ENCODE measurements around the gene RASSF5.
A peak's percentile ranks its signal among the peaks of the same experiment; 100 is the strongest.

Gene RASSF5

GRCh38 chr1:206573762-206574161 lies 66.4 kb downstream of the RASSF5 start:
- no peak for TF ChIP-seq CTCF (IDR thresholded peaks at IDR 0.05; ENCODE audit: low read depth, low read length)
- no peak for DNase-seq (ENCODE audit: low read depth in 2 of 2)
- H3K4me3 ChIP-seq (replicated peaks in 1 of 2; ENCODE audit: low read depth in 2 of 2, low read length in 2 of 2) = no peak overlapping the region

- peak; percentile 96 to 98 for DNase-seq (ENCODE audit: low read depth in 2 of 2)
- no peak for TF ChIP-seq CTCF (IDR thresholded peaks at IDR 0.05; ENCODE audit: low read depth, low read length)
- no peak overlapping the region for H3K4me3 ChIP-seq (replicated peaks in 1 of 2; ENCODE audit: low read depth in 2 of 2, low read length in 2 of 2)
These were observed 68.0 kb downstream of the RASSF5 start for GRCh38 chr1:206575165-206575893.

- no peak for TF ChIP-seq CTCF (IDR thresholded peaks at IDR 0.05; ENCODE audit: low read depth, low read length)
- H3K4me3 ChIP-seq (replicated peaks in 1 of 2; ENCODE audit: low read depth in 2 of 2, low read length in 2 of 2) = no peak overlapping the region
- DNase-seq (ENCODE audit: low read depth in 2 of 2) = peak in 1 of 2 donors; percentile 17
These were observed 68.8 kb downstream of the RASSF5 start for GRCh38 chr1:206575894-206576737.

- DNase-seq (ENCODE audit: low read depth in 2 of 2) = no peak
- no peak for TF ChIP-seq CTCF (IDR thresholded peaks at IDR 0.05; ENCODE audit: low read depth, low read length)
- H3K4me3 ChIP-seq (replicated peaks in 1 of 2; ENCODE audit: low read depth in 2 of 2, low read length in 2 of 2) = no peak overlapping the region
These were observed 70.3 kb downstream of the RASSF5 start for GRCh38 chr1:206577626-206578025.

- no peak for TF ChIP-seq CTCF (IDR thresholded peaks at IDR 0.05; ENCODE audit: low read depth, low read length)
- peak in 1 of 2 donors; percentile 40 for DNase-seq (ENCODE audit: low read depth in 2 of 2)
- no peak overlapping the region for H3K4me3 ChIP-seq (replicated peaks in 1 of 2; ENCODE audit: low read depth in 2 of 2, low read length in 2 of 2)
These were observed 71.0 kb downstream of the RASSF5 start for GRCh38 chr1:206578068-206578977.

GRCh38 chr1:206578978-206579374 lies 71.6 kb downstream of the RASSF5 start:
- DNase-seq (ENCODE audit: low read depth in 2 of 2) = no peak
- no peak for TF ChIP-seq CTCF (IDR thresholded peaks at IDR 0.05; ENCODE audit: low read depth, low read length)
- H3K4me3 ChIP-seq (replicated peaks in 1 of 2; ENCODE audit: low read depth in 2 of 2, low read length in 2 of 2) = no peak overlapping the region
